H1 (cell line): ENCODE data around the gene UFC1. TPM values are rescaled to one million over a fixed set of nuclear protein-coding genes. Genes with fewer than 3 reads are reported as not detected.

Experiments used
- CTCF ChIA-PET: fragments of 300-600 bp; sonication (Branson Sonifier 250); formaldehyde crosslinking; loops from one replicate; lab custom pipeline; 2021; ENCODE audit not compliant: partially characterized antibody; lab: Charles Lee
- POLR2A ChIA-PET: fragments of 300-600 bp; sonication (Branson Sonifier 250); formaldehyde crosslinking; loops from one replicate; lab custom pipeline; 2021; ENCODE audit warnings: inconsistent platforms; ENCODE audit not compliant: partially characterized antibody; lab: Charles Lee
- DNase-seq, 2 experiments: peaks; one replicate each; pipeline versions ENCODE4 v3.0.0 to v3.0.0-alpha.2; 2010 to 2022; ENCODE audit warnings: low spot score in 2 of 2, low read depth in 1 of 2, mixed read lengths in 1 of 2
- FAIRE-seq: peaks from 2 replicates; lab custom pipeline; 2011; peaks lifted over from hg19 to GRCh38; lab: Jason Lieb, UNC
- H2AFZ ChIP-seq: 2 replicates; pipeline ENCODE4 v1.8.1; 2012; ENCODE audit warnings: low read length, inconsistent platforms
- H2AK5ac ChIP-seq: 2 replicates; pipeline ENCODE4 v1.6.1; 2013; ENCODE audit warnings: low read depth, low read length
- H2BK120ac ChIP-seq: replicated peaks from 2 replicates; pipeline ENCODE3; 2013; ENCODE audit warnings: low read depth, low read length, inconsistent platforms
- H2BK12ac ChIP-seq: 2 replicates; pipeline ENCODE4 v1.6.1; 2013; ENCODE audit warnings: low read depth, low read length
- H2BK15ac ChIP-seq: 2 replicates; pipeline ENCODE4 v1.6.1; 2013; ENCODE audit warnings: low read length
- H2BK20ac ChIP-seq: 2 replicates; pipeline ENCODE4 v1.6.1; 2013; ENCODE audit warnings: low read length
- H2BK5ac ChIP-seq: 2 replicates; pipeline ENCODE4 v1.6.1; 2013; ENCODE audit warnings: low read depth, low read length
- H3K14ac ChIP-seq: 2 replicates; pipeline ENCODE4 v1.6.1; 2013; ENCODE audit warnings: inconsistent platforms; ENCODE audit not compliant: insufficient read length
- H3K18ac ChIP-seq: 2 replicates; pipeline ENCODE4 v1.6.1; 2013; ENCODE audit warnings: low read length; ENCODE audit errors: extremely low read depth
- H3K23ac ChIP-seq: 2 replicates; pipeline ENCODE4 v1.6.1; 2013; ENCODE audit warnings: inconsistent platforms; ENCODE audit not compliant: insufficient read length
- H3K23me2 ChIP-seq: 2 replicates; pipeline ENCODE4 v1.6.1; 2013; ENCODE audit warnings: low read depth, low read length
- H3K27ac ChIP-seq: 2 replicates; pipeline ENCODE4 v1.6.1; 2011; ENCODE audit warnings: low read depth, low read length, inconsistent platforms
- H3K27me3 ChIP-seq, 4 experiments: replicated peaks in 1 of 4; 1 replicate in 1 of 4; 2 replicates in 3 of 4; pipeline versions ENCODE4 v1.6.1 to v1.8.1; 2011 to 2013; ENCODE audit warnings: low read length in 3 of 4, mild to moderate bottlenecking in 3 of 4, inconsistent platforms in 2 of 4, mixed read lengths in 2 of 4, moderate library complexity in 1 of 4; ENCODE audit not compliant: control insufficient read depth in 3 of 4, insufficient read depth in 3 of 4; ENCODE audit errors: extremely low read depth in 1 of 4
- H3K36me3 ChIP-seq, 4 experiments: 2 replicates each; pipeline versions ENCODE4 v1.6.1 to v1.8.1; 2011 to 2013; ENCODE audit warnings: mild to moderate bottlenecking in 4 of 4, low read length in 3 of 4, moderate library complexity in 2 of 4, control low read depth in 1 of 4, inconsistent platforms in 1 of 4; ENCODE audit not compliant: insufficient read depth in 4 of 4, control insufficient read depth in 2 of 4
- H3K4ac ChIP-seq: replicated peaks from 2 replicates; pipeline ENCODE3; 2013; ENCODE audit warnings: low read length, low read depth, mixed read lengths, inconsistent platforms; ENCODE audit not compliant: insufficient read length
- H3K4me1 ChIP-seq, 4 experiments: replicated peaks in 1 of 4; 1 replicate in 1 of 4; 2 replicates in 3 of 4; pipeline versions ENCODE4 v1.6.1 to v1.8.1; 2011 to 2013; ENCODE audit warnings: low read length in 3 of 4, inconsistent platforms in 2 of 4, mixed read lengths in 1 of 4; ENCODE audit not compliant: insufficient read depth in 4 of 4, control insufficient read depth in 3 of 4
- H3K4me2 ChIP-seq, 2 experiments: 2 replicates each; pipeline versions ENCODE4 v1.6.1 to v1.8.1; 2011 to 2013; ENCODE audit warnings: low read depth in 2 of 2, low read length in 2 of 2, control low read depth in 1 of 2, inconsistent platforms in 1 of 2, mild to moderate bottlenecking in 1 of 2; ENCODE audit not compliant: insufficient read depth in 1 of 2
- H3K4me3 ChIP-seq, 4 experiments: fragments of 200-600, 300-600 bp in 1 of 4; sonication (generic), shearing (Covaris generic), sonication (Bioruptor Twin) in 1 of 4; 2 replicates each; pipeline versions ENCODE4 v1.5.1 to v1.8.1; 2011 to 2016; ENCODE audit warnings: low read length in 4 of 4, low read depth in 3 of 4, control low read depth in 2 of 4, inconsistent platforms in 2 of 4, mild to moderate bottlenecking in 2 of 4, mixed read lengths in 1 of 4, moderate library complexity in 1 of 4; ENCODE audit not compliant: insufficient read depth in 2 of 4; ENCODE audit errors: extremely low read depth in 1 of 4
- H3K56ac ChIP-seq: replicated peaks from 2 replicates; pipeline ENCODE3; 2013; ENCODE audit warnings: low read depth, mild to moderate bottlenecking, mixed read lengths, low read length, inconsistent platforms; ENCODE audit not compliant: insufficient read length
- H3K79me1 ChIP-seq: 2 replicates; pipeline ENCODE4 v1.6.1; 2013; ENCODE audit warnings: low read depth, low read length, control low read depth
- H3K79me2 ChIP-seq, 2 experiments: 2 replicates each; pipeline versions ENCODE4 v1.6.1 to v1.8.1; 2012 to 2013; ENCODE audit warnings: low read length in 2 of 2, mild to moderate bottlenecking in 2 of 2, inconsistent platforms in 1 of 2; ENCODE audit not compliant: insufficient read depth in 2 of 2, control insufficient read depth in 1 of 2
- H3K9ac ChIP-seq, 4 experiments: replicated peaks in 1 of 4; 1 replicate in 1 of 4; 2 replicates in 3 of 4; pipeline versions ENCODE4 v1.6.1 to v1.8.1; 2011 to 2013; ENCODE audit warnings: low read depth in 3 of 4, low read length in 3 of 4, control low read depth in 2 of 4, mild to moderate bottlenecking in 2 of 4, moderate library complexity in 2 of 4, inconsistent platforms in 1 of 4; ENCODE audit errors: extremely low read depth in 1 of 4
- H3K9me3 ChIP-seq, 2 experiments: 2 replicates each; pipeline versions ENCODE4 v1.6.1 to v1.8.1; 2012 to 2013; ENCODE audit warnings: mild to moderate bottlenecking in 2 of 2, moderate library complexity in 2 of 2, control low read depth in 1 of 2, inconsistent platforms in 1 of 2, low read depth in 1 of 2, low read length in 1 of 2, mixed read lengths in 1 of 2; ENCODE audit not compliant: insufficient read depth in 2 of 2
- H4K20me1 ChIP-seq, 2 experiments: replicated peaks in 1 of 2; 2 replicates each; pipeline versions ENCODE3 to v1.8.1; 2011 to 2013; ENCODE audit warnings: inconsistent platforms in 2 of 2, low read length in 2 of 2, mild to moderate bottlenecking in 1 of 2; ENCODE audit not compliant: insufficient read depth in 2 of 2, control insufficient read depth in 1 of 2
- H4K5ac ChIP-seq: 2 replicates; pipeline ENCODE4 v1.6.1; 2013; ENCODE audit warnings: low read length, low read depth, mixed read lengths, inconsistent platforms; ENCODE audit not compliant: insufficient read length
- H4K8ac ChIP-seq: 2 replicates; pipeline ENCODE4 v1.8.0; 2013; ENCODE audit warnings: mild to moderate bottlenecking, moderate library complexity, low read length, inconsistent platforms; ENCODE audit not compliant: insufficient read depth; ENCODE audit errors: extremely low read depth
- H4K91ac ChIP-seq: replicated peaks from 2 replicates; pipeline ENCODE3; 2013; ENCODE audit warnings: low read length, mixed read lengths, inconsistent platforms; ENCODE audit not compliant: insufficient read length
- BACH1 ChIP-seq: IDR thresholded peaks from 2 replicates; pipeline ENCODE4 v1.6.1; 2012; ENCODE audit warnings: low read length, improper control_type of control experiment
- CHD1 ChIP-seq: IDR thresholded peaks from 2 replicates; pipeline ENCODE4 v1.6.1; 2012; ENCODE audit warnings: low read depth, low read length, improper control_type of control experiment
- CREB1 ChIP-seq: IDR thresholded peaks from 2 replicates; pipeline ENCODE4 v1.6.1; 2012; ENCODE audit warnings: inconsistent platforms
- FOSL1 ChIP-seq: IDR thresholded peaks from 2 replicates; pipeline ENCODE4 v1.6.1; 2011; ENCODE audit warnings: mild to moderate bottlenecking, low read depth, low read length, moderate library complexity; ENCODE audit not compliant: insufficient read depth
- GABPA ChIP-seq: IDR thresholded peaks from 2 replicates; pipeline ENCODE4 v1.6.1; 2011; ENCODE audit warnings: mild to moderate bottlenecking, low read length, moderate library complexity, borderline replicate concordance; ENCODE audit not compliant: insufficient read depth
- MAFK ChIP-seq: IDR thresholded peaks from 2 replicates; pipeline ENCODE4 v1.6.1; 2012; ENCODE audit warnings: low read depth, mild to moderate bottlenecking, improper control_type of control experiment, low read length
- PHF8 ChIP-seq: fragments of 200-600 bp; sonication (generic); conservative IDR thresholded peaks from 2 replicates; pipeline ENCODE4 v1.7.1; 2012; ENCODE audit warnings: low read depth, mild to moderate bottlenecking, inconsistent platforms, low read length, moderate library complexity
- POU5F1 ChIP-seq: IDR thresholded peaks from 2 replicates; pipeline ENCODE4 v1.6.1; 2011; ENCODE audit warnings: low read depth, mild to moderate bottlenecking, low read length, moderate library complexity
- RAD21 ChIP-seq, 2 experiments: IDR thresholded peaks in 1 of 2; conservative IDR thresholded peaks in 1 of 2; 2 replicates each; pipeline ENCODE4 v1.6.1; 2011; ENCODE audit warnings: low read depth in 2 of 2, low read length in 2 of 2, improper control_type of control experiment in 1 of 2, inconsistent platforms in 1 of 2, mild to moderate bottlenecking in 1 of 2, moderate library complexity in 1 of 2
- SP1 ChIP-seq: IDR thresholded peaks from 2 replicates; pipeline ENCODE4 v1.6.1; 2011; ENCODE audit warnings: low read depth, low read length
- SRF ChIP-seq: IDR thresholded peaks from 2 replicates; pipeline ENCODE4 v1.6.1; 2011; ENCODE audit warnings: mild to moderate bottlenecking, low read depth, low read length, moderate library complexity
- TAF1 ChIP-seq: IDR thresholded peaks from 2 replicates; pipeline ENCODE4 v1.6.1; 2011; ENCODE audit warnings: mild to moderate bottlenecking, low read depth, low read length
- TEAD4 ChIP-seq: IDR thresholded peaks from 2 replicates; pipeline ENCODE4 v1.6.1; 2012; ENCODE audit warnings: low read depth, low read length, inconsistent platforms, mixed read lengths
- WGBS, 2 experiments: shearing (Covaris generic) in 1 of 2; methylation state at CpG; one replicate each; pipeline versions ENCODE4 v1.1.6 to v1.1.7; 2013 to 2015; ENCODE audit warnings: low lambda C conversion rate in 2 of 2, mixed read lengths in 2 of 2, inconsistent platforms in 1 of 2, low coverage in 1 of 2, missing lambda C conversion rate in 1 of 2; ENCODE audit not compliant: insufficient replicate concordance in 2 of 2, insufficient coverage in 1 of 2, insufficient read length in 1 of 2; ENCODE audit errors: extremely low coverage in 1 of 2, missing lambda C conversion rate in 1 of 2; 5-methylcytosine and 5-hydroxymethylcytosine counted together
- polyA plus RNA-seq, 7 experiments: library from polyadenylated mRNA; depleted of rRNA in 3 of 7; stranded (reverse) in 5 of 7; unstranded in 2 of 7; fragments of >200 nt in 5 of 7; fragments of 200-250 nt in 2 of 7; gene quantifications; 1 replicate in 5 of 7; 2 replicates in 1 of 7; 4 replicates in 1 of 7; pipeline versions ENCODE4 v1.2.1 to v1.2.3, GENCODE V29; 2011 to 2013; ENCODE audit warnings: missing spikeins in 2 of 7, mixed read lengths in 2 of 7
- total RNA-seq: library from RNA; stranded (reverse); fragmentation: NEBNext Ultra II Directional; extraction: Animal tissue kit (Norgen Biotek cat#: 25700); gene quantifications from 2 replicates; pipeline ENCODE4 v1.2.1, GENCODE V29; 2021

UFC1 gene
- total and polyA plus RNA-seq, 2 of the 8 experiments (the other 6 are each of a cell fraction or from before 2014, with no cell fraction given): 67.8 to 102 TPM

GRCh38 chr1:161140755-161141400 is 12.9 kb upstream of the UFC1 start:
- Histone ChIP-seq H3K4me3 (no peak overlapping the region), H2AK5ac (no peak overlapping the region), H3K79me1 (peaks cover 6% of the 10 kb centered on the region; the same call in 1 of the 2 replicates), H2BK12ac (no peak overlapping the region), H4K8ac (no peak overlapping the region), H4K5ac (no peak overlapping the region), H3K27ac (no peak overlapping the region), H3K14ac (no peak overlapping the region), H3K79me2 (no peaks in the 10 kb centered on the region), H3K18ac (no peak overlapping the region), H2BK5ac (no peak overlapping the region), H3K27me3 (no peaks in the 10 kb centered on the region), H3K23ac (no peak overlapping the region), H3K4ac (no peak overlapping the region), H2AFZ (no peak overlapping the region), H2BK20ac (no peak overlapping the region), H3K4me1 (no peaks in the 10 kb centered on the region), H3K4me2 (no peak overlapping the region), H3K9me3 (no peaks in the 10 kb centered on the region), H2BK120ac (no peak overlapping the region), H3K9ac (no peak overlapping the region), H3K36me3 (no peaks in the 10 kb centered on the region; a peak in 1 of 8 replicates), H3K23me2 (no peaks in the 10 kb centered on the region), H4K91ac (no peak overlapping the region), H3K56ac (no peak overlapping the region), H4K20me1 (peaks cover 0 to 1% of the 10 kb centered on the region in 2 experiments), H2BK15ac (no peak overlapping the region)
- CTCF ChIA-PET: interaction anchor here (0.6 to 7.3 kb wide), 18 partner anchors 9 to 978 kb away, joined by 3 to 58 read pairs (median 4); partner anchors contain the start of genes ARHGAP30, KLHDC9, NIT1 and PFDN2
- POLR2A ChIA-PET: interaction anchor here (0.6 to 1.7 kb wide), 4 partner anchors 8 to 246 kb away, joined by 3 to 5 read pairs (median 4); partner anchors contain the start of genes DEDD and F11R
- WGBS, 2 experiments: 95% methylated on average over 29 of the region's 29 CpGs; no CpG with 5 or more reads in 1 of the 2 experiments
- no peak for DNase-seq
- FAIRE-seq: no peak
- TF ChIP-seq TAF1 (no peak), POU5F1 (no peak), TEAD4 (no peak), PHF8 (no peak), BACH1 (no peak), RAD21 (IDR thresholded peaks at IDR 0.05 in 1 of 2, conservative IDR thresholded peaks at IDR 0.05 in 1 of 2; ENCODE audit: low read depth in 2 of 2, low read length in 2 of 2) (no peak), GABPA (no peak), CREB1 (no peak), CHD1 (no peak), SRF (no peak), FOSL1 (no peak), MAFK (no peak), SP1 (no peak)
